Neural cell (in vitro differentiated cells): ENCODE measurements around the gene EPHA1. TPM values are rescaled to one million over a fixed set of nuclear protein-coding genes. Genes with fewer than 3 reads are reported as not detected.

Experiments
- H2AFZ ChIP-seq: fragments of 200-600, 300-800 bp; sonication (generic), shearing (Covaris generic); 2 replicates; pipeline ENCODE4 v1.6.0; 2014; ENCODE audit warnings: low read depth, mild to moderate bottlenecking, antibody characterized with exemption, low read length, moderate library complexity
- H3F3A ChIP-seq: fragments of 200-600 bp; shearing (Covaris generic); 2 replicates; pipeline ENCODE4 v1.6.1; 2016; ENCODE audit warnings: mild to moderate bottlenecking, moderate library complexity, mixed read lengths, antibody characterized with exemption, low read length; ENCODE audit not compliant: insufficient read depth, poor library complexity, severe bottlenecking
- H3K27ac ChIP-seq: fragments of 200-600, 300-800 bp; sonication (generic), shearing (Covaris generic); 2 replicates; pipeline ENCODE4 v1.5.1; 2014; ENCODE audit warnings: mild to moderate bottlenecking, low read length, moderate library complexity
- H3K27me3 ChIP-seq: fragments of 300-800, 200-600 bp; sonication (generic), shearing (Covaris generic); 2 replicates; pipeline ENCODE4 v1.6.0; 2014; ENCODE audit warnings: mild to moderate bottlenecking, low read depth, low read length, moderate library complexity; ENCODE audit not compliant: insufficient read depth
- H3K36me3 ChIP-seq: fragments of 300-800, 200-600 bp; sonication (generic), shearing (Covaris generic); 2 replicates; pipeline ENCODE4 v1.5.1; 2014; ENCODE audit warnings: mild to moderate bottlenecking, antibody characterized with exemption, low read length, moderate library complexity; ENCODE audit not compliant: insufficient read depth
- H3K4me2 ChIP-seq: fragments of 300-800, 200-600 bp; sonication (generic), shearing (Covaris generic); 2 replicates; pipeline ENCODE4 v1.6.0; 2014; ENCODE audit warnings: mild to moderate bottlenecking, low read length
- H3K4me3 ChIP-seq: fragments of 300-800, 200-600 bp; sonication (generic), shearing (Covaris generic); 2 replicates; pipeline ENCODE4 v1.5.1; 2014; ENCODE audit warnings: mild to moderate bottlenecking, low read length, moderate library complexity
- H3K79me2 ChIP-seq: fragments of 200-600 bp; shearing (Covaris generic); replicated peaks from 2 replicates; pipeline ENCODE4 v1.6.0; 2014; ENCODE audit warnings: mild to moderate bottlenecking, low read length, moderate library complexity; ENCODE audit not compliant: insufficient read depth
- H3K9ac ChIP-seq: fragments of 300-800, 200-600 bp; sonication (generic), shearing (Covaris generic); 2 replicates; pipeline ENCODE4 v1.6.1; 2016; ENCODE audit warnings: mild to moderate bottlenecking, low read length, mixed read lengths
- H3K9me2 ChIP-seq: fragments of 200-600 bp; shearing (Covaris generic); 2 replicates; pipeline ENCODE4 v1.6.1; 2016; ENCODE audit warnings: mild to moderate bottlenecking, low read length, mixed read lengths; ENCODE audit not compliant: insufficient read depth
- H3K9me3 ChIP-seq: fragments of 200-600, 300-800 bp; sonication (generic), shearing (Covaris generic); 2 replicates; pipeline ENCODE4 v1.6.1; 2016; ENCODE audit warnings: mild to moderate bottlenecking, mixed run types, low read length, moderate library complexity, mixed read lengths
- H4K20me1 ChIP-seq: fragments of 200-600 bp; shearing (Covaris generic); 2 replicates; pipeline ENCODE4 v1.6.1; 2016; ENCODE audit warnings: mild to moderate bottlenecking, mixed run types; ENCODE audit not compliant: insufficient read depth
- EP300 ChIP-seq: fragments of 450-650 bp; conservative IDR thresholded peaks from 2 replicates; pipeline ENCODE4 v1.6.1; 2014; ENCODE audit warnings: antibody characterized with exemption, mild to moderate bottlenecking, moderate library complexity; ENCODE audit not compliant: poor library complexity, severe bottlenecking
- EZH2 ChIP-seq: fragments of 200-600, 300-800 bp; shearing (Covaris generic), sonication (generic); IDR thresholded peaks from 2 replicates; pipeline ENCODE4 v1.6.1; 2014; ENCODE audit warnings: antibody characterized with exemption, low read length, borderline replicate concordance, mild to moderate bottlenecking; ENCODE audit not compliant: insufficient read depth, poor library complexity, severe bottlenecking
- MXI1 ChIP-seq: fragments of 450-650 bp; conservative IDR thresholded peaks from 2 replicates; pipeline ENCODE4 v1.6.1; 2014; ENCODE audit warnings: antibody characterized with exemption, mild to moderate bottlenecking; ENCODE audit not compliant: poor library complexity, severe bottlenecking
- POLR2AphosphoS5 ChIP-seq: IDR thresholded peaks from 2 replicates; pipeline ENCODE4 v1.6.1; 2012
- RAD21 ChIP-seq: fragments of 450-650 bp; conservative IDR thresholded peaks from 2 replicates; pipeline ENCODE4 v1.6.1; 2014; ENCODE audit warnings: antibody characterized with exemption, mild to moderate bottlenecking, moderate library complexity
- SMC3 ChIP-seq: fragments of 450-650 bp; conservative IDR thresholded peaks from 2 replicates; pipeline ENCODE4 v1.6.1; 2014; ENCODE audit warnings: antibody characterized with exemption, mild to moderate bottlenecking, moderate library complexity; ENCODE audit not compliant: poor library complexity
- TAF1 ChIP-seq: IDR thresholded peaks from 2 replicates; pipeline ENCODE4 v1.6.1; 2012; ENCODE audit warnings: low read depth
- polyA plus RNA-seq: library from polyadenylated mRNA; depleted of rRNA; stranded (reverse); fragments of >200 nt; gene quantifications from 2 replicates; pipeline ENCODE4 v1.2.3, GENCODE V29; 2014
- TF ChIP-seq, protein P1 (sequence below): IDR thresholded peaks from 2 replicates; pipeline ENCODE4 v1.6.1; 2012; ENCODE audit warnings: borderline replicate concordance
- TF ChIP-seq, protein P2 (sequence below): fragments of 450-650 bp; IDR thresholded peaks from 2 replicates; pipeline ENCODE4 v1.5.1; 2014; ENCODE audit warnings: antibody characterized with exemption, mild to moderate bottlenecking, moderate library complexity; ENCODE audit not compliant: poor library complexity, severe bottlenecking

EPHA1 gene
- polyA plus RNA-seq, 1 donor from 2014 or later, result not detected

DNA sequence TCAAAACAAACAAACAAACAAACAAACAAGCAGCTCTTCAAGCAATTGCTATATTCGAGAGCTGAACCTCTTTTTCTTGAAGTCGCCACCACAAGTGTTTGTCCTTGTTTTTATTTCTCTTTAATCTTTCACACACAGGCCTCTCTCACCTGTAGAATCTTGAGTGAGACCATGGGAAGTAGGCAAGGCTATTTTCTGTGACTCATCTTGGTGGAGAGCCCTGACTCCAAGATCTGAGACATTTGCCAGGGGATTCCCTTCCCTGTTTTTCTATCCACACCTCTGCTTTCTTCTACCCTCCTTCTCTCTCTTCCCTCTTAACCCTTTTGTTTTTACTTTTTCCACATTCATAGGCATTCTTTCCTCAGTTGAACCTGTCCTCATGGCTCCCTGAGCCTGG lies 26.6 kb upstream of the EPHA1 start:
- H3K9me2 ChIP-seq, result no peaks in the 10 kb centered on the region
- no peaks in the 10 kb centered on the region for H3K27me3 ChIP-seq
- H2AFZ ChIP-seq, result no peak overlapping the region
- no peak overlapping the region for H3K27ac ChIP-seq
- no peaks in the 10 kb centered on the region for H3K79me2 ChIP-seq
- H4K20me1 ChIP-seq, result no peaks in the 10 kb centered on the region
- H3K9ac ChIP-seq, result no peak overlapping the region
- H3K9me3 ChIP-seq, result no peaks in the 10 kb centered on the region
- H3F3A ChIP-seq, result no peaks in the 10 kb centered on the region
- H3K4me3 ChIP-seq, result no peak overlapping the region
- H3K4me2 ChIP-seq, result no peak overlapping the region
- TF ChIP-seq RAD21, result no peak
- no peak for TF ChIP-seq SMC3
- TF ChIP-seq POLR2AphosphoS5, result no peak
- no peak for TF ChIP-seq EZH2
- TF ChIP-seq, protein P1, sequence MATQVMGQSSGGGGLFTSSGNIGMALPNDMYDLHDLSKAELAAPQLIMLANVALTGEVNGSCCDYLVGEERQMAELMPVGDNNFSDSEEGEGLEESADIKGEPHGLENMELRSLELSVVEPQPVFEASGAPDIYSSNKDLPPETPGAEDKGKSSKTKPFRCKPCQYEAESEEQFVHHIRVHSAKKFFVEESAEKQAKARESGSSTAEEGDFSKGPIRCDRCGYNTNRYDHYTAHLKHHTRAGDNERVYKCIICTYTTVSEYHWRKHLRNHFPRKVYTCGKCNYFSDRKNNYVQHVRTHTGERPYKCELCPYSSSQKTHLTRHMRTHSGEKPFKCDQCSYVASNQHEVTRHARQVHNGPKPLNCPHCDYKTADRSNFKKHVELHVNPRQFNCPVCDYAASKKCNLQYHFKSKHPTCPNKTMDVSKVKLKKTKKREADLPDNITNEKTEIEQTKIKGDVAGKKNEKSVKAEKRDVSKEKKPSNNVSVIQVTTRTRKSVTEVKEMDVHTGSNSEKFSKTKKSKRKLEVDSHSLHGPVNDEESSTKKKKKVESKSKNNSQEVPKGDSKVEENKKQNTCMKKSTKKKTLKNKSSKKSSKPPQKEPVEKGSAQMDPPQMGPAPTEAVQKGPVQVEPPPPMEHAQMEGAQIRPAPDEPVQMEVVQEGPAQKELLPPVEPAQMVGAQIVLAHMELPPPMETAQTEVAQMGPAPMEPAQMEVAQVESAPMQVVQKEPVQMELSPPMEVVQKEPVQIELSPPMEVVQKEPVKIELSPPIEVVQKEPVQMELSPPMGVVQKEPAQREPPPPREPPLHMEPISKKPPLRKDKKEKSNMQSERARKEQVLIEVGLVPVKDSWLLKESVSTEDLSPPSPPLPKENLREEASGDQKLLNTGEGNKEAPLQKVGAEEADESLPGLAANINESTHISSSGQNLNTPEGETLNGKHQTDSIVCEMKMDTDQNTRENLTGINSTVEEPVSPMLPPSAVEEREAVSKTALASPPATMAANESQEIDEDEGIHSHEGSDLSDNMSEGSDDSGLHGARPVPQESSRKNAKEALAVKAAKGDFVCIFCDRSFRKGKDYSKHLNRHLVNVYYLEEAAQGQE, result no peak
- TF ChIP-seq, protein P2, sequence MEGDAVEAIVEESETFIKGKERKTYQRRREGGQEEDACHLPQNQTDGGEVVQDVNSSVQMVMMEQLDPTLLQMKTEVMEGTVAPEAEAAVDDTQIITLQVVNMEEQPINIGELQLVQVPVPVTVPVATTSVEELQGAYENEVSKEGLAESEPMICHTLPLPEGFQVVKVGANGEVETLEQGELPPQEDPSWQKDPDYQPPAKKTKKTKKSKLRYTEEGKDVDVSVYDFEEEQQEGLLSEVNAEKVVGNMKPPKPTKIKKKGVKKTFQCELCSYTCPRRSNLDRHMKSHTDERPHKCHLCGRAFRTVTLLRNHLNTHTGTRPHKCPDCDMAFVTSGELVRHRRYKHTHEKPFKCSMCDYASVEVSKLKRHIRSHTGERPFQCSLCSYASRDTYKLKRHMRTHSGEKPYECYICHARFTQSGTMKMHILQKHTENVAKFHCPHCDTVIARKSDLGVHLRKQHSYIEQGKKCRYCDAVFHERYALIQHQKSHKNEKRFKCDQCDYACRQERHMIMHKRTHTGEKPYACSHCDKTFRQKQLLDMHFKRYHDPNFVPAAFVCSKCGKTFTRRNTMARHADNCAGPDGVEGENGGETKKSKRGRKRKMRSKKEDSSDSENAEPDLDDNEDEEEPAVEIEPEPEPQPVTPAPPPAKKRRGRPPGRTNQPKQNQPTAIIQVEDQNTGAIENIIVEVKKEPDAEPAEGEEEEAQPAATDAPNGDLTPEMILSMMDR, result no peak
- no peak for TF ChIP-seq TAF1
- no peak for TF ChIP-seq MXI1
- H3K36me3 ChIP-seq, result no peaks in the 10 kb centered on the region

DNA sequence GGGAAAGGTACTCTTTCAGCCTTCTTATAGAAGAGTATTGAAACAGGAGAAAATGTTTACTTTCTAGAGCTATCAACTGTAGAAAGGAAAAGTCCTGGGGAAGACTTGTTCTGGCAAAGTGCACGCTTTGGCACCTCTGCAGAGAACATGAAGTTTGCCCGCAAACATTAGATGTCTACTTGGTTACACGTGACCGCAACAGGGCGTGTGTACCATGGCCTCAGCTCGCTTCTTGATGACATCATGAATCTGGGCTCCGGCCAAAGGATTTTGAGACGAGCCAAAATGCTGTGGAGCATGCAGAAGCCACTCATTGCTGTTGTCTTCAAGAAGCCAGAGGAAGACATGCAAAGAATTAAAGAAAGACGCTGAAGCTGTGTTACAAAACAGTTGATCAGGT lies 26.0 kb upstream of the EPHA1 start:
- Histone ChIP-seq H3K27me3 (no peaks in the 10 kb centered on the region), H2AFZ (no peak overlapping the region), H3F3A (no peaks in the 10 kb centered on the region), H3K9me2 (no peaks in the 10 kb centered on the region), H3K79me2 (no peaks in the 10 kb centered on the region), H3K36me3 (no peaks in the 10 kb centered on the region), H3K9ac (no peak overlapping the region), H3K4me3 (no peak overlapping the region), H4K20me1 (no peaks in the 10 kb centered on the region), H3K27ac (no peak overlapping the region), H3K4me2 (no peak overlapping the region), H3K9me3 (no peaks in the 10 kb centered on the region)
- TF ChIP-seq MXI1, result no peak
- TF ChIP-seq SMC3, result no peak
- TF ChIP-seq RAD21, result no peak
- TF ChIP-seq EZH2, result no peak
- no peak for TF ChIP-seq EP300
- TF ChIP-seq, protein P1, result no peak
- TF ChIP-seq, protein P2, result no peak
- TF ChIP-seq POLR2AphosphoS5, result no peak
- TF ChIP-seq TAF1, result no peak
